Kidney epithelial cell (primary cell): ENCODE results near the gene SPINK5. TPM values are rescaled to one million over a fixed set of nuclear protein-coding genes. Genes with fewer than 3 reads are reported as not detected.

Experiments used
- DNase-seq: peaks from one replicate; pipeline ENCODE4 v3.0.0-alpha.2; 2010; ENCODE audit warnings: low read depth
- H3K27me3 ChIP-seq: 2 replicates; pipeline ENCODE4 v1.6.0; 2011; ENCODE audit warnings: low read length; ENCODE audit not compliant: control insufficient read depth, insufficient read depth
- H3K36me3 ChIP-seq: 2 replicates; pipeline ENCODE4 v1.5.1; 2011; ENCODE audit warnings: low read length; ENCODE audit not compliant: control insufficient read depth, insufficient read depth
- H3K4me3 ChIP-seq: 2 replicates; pipeline ENCODE4 v1.5.1; 2011; ENCODE audit warnings: low read depth, mild to moderate bottlenecking, control low read depth, low read length
- CTCF ChIP-seq: IDR thresholded peaks from 2 replicates; pipeline ENCODE4 v1.5.1; 2011; ENCODE audit warnings: mild to moderate bottlenecking, moderate library complexity, low read length, control low read depth, inconsistent platforms; ENCODE audit not compliant: insufficient read depth, poor library complexity, severe bottlenecking
- total RNA-seq: library from RNA; depleted of rRNA; stranded (reverse); fragments of >200 nt; gene quantifications from 2 replicates; pipeline ENCODE4 v1.2.3, GENCODE V29; 2015

SPINK5 gene
- total RNA-seq, 1 donor from 2014 or later, result 0.04 TPM

- Histone ChIP-seq H3K4me3 (no peak overlapping the region), H3K27me3 (no peaks in the 10 kb centered on the region), H3K36me3 (no peaks in the 10 kb centered on the region)
- TF ChIP-seq CTCF, result no peak
- DNase-seq, result no peak
These were observed 102.9 kb downstream of the SPINK5 start for GRCh38 chr5:148166550-148167283.

GRCh38 chr5:148168246-148168645 lies 104.5 kb downstream of the SPINK5 start, which contains the start of gene SPINK14:
TSS of gene SPINK14 (plus strand) at chr5:148168546. CDS start at chr5:148169733, 1,187 bp downstream.
- no peaks in the 10 kb centered on the region for H3K36me3 ChIP-seq
- no peaks in the 10 kb centered on the region for H3K27me3 ChIP-seq
- DNase-seq, result no peak
- no peak for TF ChIP-seq CTCF
- H3K4me3 ChIP-seq, result no peak within 1 kb of the TSS

- Histone ChIP-seq H3K27me3 (no peaks in the 10 kb centered on the region), H3K36me3 (no peaks in the 10 kb centered on the region), H3K4me3 (no peak overlapping the region)
- no peak for TF ChIP-seq CTCF
- no peak for DNase-seq
These were observed 108.6 kb downstream of the SPINK5 start for GRCh38 chr5:148172377-148172776.

- Histone ChIP-seq H3K36me3 (no peaks in the 10 kb centered on the region), H3K27me3 (no peaks in the 10 kb centered on the region), H3K4me3 (no peak overlapping the region)
- TF ChIP-seq CTCF, result no peak
- DNase-seq, result no peak
These were observed 112.7 kb downstream of the SPINK5 start for GRCh38 chr5:148176480-148176879.

GRCh38 chr5:148177207-148177606 lies 113.4 kb downstream of the SPINK5 start:
- H3K36me3 ChIP-seq, result no peaks in the 10 kb centered on the region
- no peak overlapping the region for H3K4me3 ChIP-seq
- DNase-seq, result no peak
- H3K27me3 ChIP-seq, result no peaks in the 10 kb centered on the region
- no peak for TF ChIP-seq CTCF
